ENCODE results near the gene NDST4.

GRCh38 chr4:114857831-114858230 is 255.6 kb downstream of the NDST4 start:
- TF ChIP-seq CTCF (IDR thresholded peaks at IDR 0.05) (no peak), POLR2AphosphoS5 (IDR thresholded peaks at IDR 0.05; ENCODE audit: low read depth, low read length) (no peak), SIN3A (IDR thresholded peaks at IDR 0.05; ENCODE audit: borderline replicate concordance, insufficient read depth, low read depth, low read length) (no peak)
